CD14-positive monocyte (primary cell): ENCODE data around the gene OSBPL10. TPM values are rescaled to one million over a fixed set of nuclear protein-coding genes. Genes with fewer than 3 reads are reported as not detected.

Source experiments
- DNase-seq, 3 donors: peaks; one replicate each; pipeline ENCODE4 v3.0.0-alpha.2; 2011 to 2022
- H2AFZ ChIP-seq: 2 replicates; pipeline ENCODE4 v1.6.0; 2012; ENCODE audit warnings: mild to moderate bottlenecking, low read depth, low read length, inconsistent platforms; ENCODE audit not compliant: insufficient read depth, poor library complexity, severe bottlenecking
- H3K27ac ChIP-seq, 2 donors: 1 replicate in 1 of 2; 2 replicates in 1 of 2; pipeline ENCODE4 v1.5.1; 2012 to 2013; ENCODE audit warnings: low read length in 2 of 2, control low read depth in 1 of 2, inconsistent platforms in 1 of 2, low read depth in 1 of 2, mild to moderate bottlenecking in 1 of 2
- H3K27me3 ChIP-seq, 2 donors: one replicate each; pipeline versions ENCODE4 v1.6.0 to v1.6.1; 2011 to 2013; ENCODE audit warnings: low read length in 2 of 2; ENCODE audit not compliant: control insufficient read depth in 2 of 2, insufficient read depth in 2 of 2
- H3K36me3 ChIP-seq, 2 donors: replicated peaks in 1 of 2; 1 replicate in 1 of 2; 2 replicates in 1 of 2; pipeline versions ENCODE4 v1.5.1 to v1.6.1; 2012 to 2013; ENCODE audit warnings: low read length in 2 of 2, control low read depth in 1 of 2, inconsistent platforms in 1 of 2, mild to moderate bottlenecking in 1 of 2; ENCODE audit not compliant: insufficient read depth in 2 of 2, control insufficient read depth in 1 of 2
- H3K4me1 ChIP-seq, 2 donors: 1 replicate in 1 of 2; 2 replicates in 1 of 2; pipeline versions ENCODE4 v1.5.1 to v1.6.1; 2012 to 2013; ENCODE audit warnings: low read length in 2 of 2, control low read depth in 1 of 2, inconsistent platforms in 1 of 2, mild to moderate bottlenecking in 1 of 2, moderate library complexity in 1 of 2; ENCODE audit not compliant: insufficient read depth in 2 of 2, control insufficient read depth in 1 of 2
- H3K4me2 ChIP-seq: replicated peaks from 2 replicates; pipeline ENCODE3; 2012; ENCODE audit warnings: low read length, moderate library complexity, mild to moderate bottlenecking; ENCODE audit not compliant: poor library complexity, severe bottlenecking; ENCODE audit errors: extremely low read depth
- H3K4me3 ChIP-seq, 3 experiments: fragments of 200-600 bp in 1 of 3; sonication (generic) in 1 of 3; replicated peaks in 1 of 3; 1 replicate in 2 of 3; 2 replicates in 1 of 3; pipeline ENCODE4 v1.5.1; 2011 to 2013; ENCODE audit warnings: low read length in 3 of 3, mild to moderate bottlenecking in 3 of 3, control low read depth in 2 of 3, low read depth in 2 of 3, inconsistent platforms in 1 of 3, moderate library complexity in 1 of 3
- H3K79me2 ChIP-seq: 2 replicates; pipeline ENCODE4 v1.6.0; 2012; ENCODE audit warnings: mild to moderate bottlenecking, control low read depth, inconsistent platforms, low read length, moderate library complexity; ENCODE audit not compliant: insufficient read depth
- H3K9ac ChIP-seq: 2 replicates; pipeline ENCODE4 v1.6.0; 2017; ENCODE audit warnings: low read length, mild to moderate bottlenecking; ENCODE audit not compliant: insufficient read depth, poor library complexity, severe bottlenecking
- H3K9me3 ChIP-seq, 2 donors: replicated peaks in 1 of 2; 1 replicate in 1 of 2; 2 replicates in 1 of 2; pipeline versions ENCODE4 v1.5.1 to v1.6.1; 2012 to 2013; ENCODE audit warnings: low read length in 2 of 2, control low read depth in 1 of 2; ENCODE audit not compliant: control insufficient read depth in 1 of 2, insufficient read depth in 1 of 2
- H4K20me1 ChIP-seq: 2 replicates; pipeline ENCODE4 v1.6.0; 2012; ENCODE audit warnings: mild to moderate bottlenecking, low read length, control low read depth, moderate library complexity; ENCODE audit not compliant: insufficient read depth
- H3K27ac Mint-ChIP-seq, 7 donors: one replicate each; pipeline ENCODE4 v1.8.0; 2020; ENCODE audit warnings: mild to moderate bottlenecking in 7 of 7, mixed read lengths in 7 of 7, moderate library complexity in 6 of 7, inconsistent platforms in 2 of 7
- H3K27me3 Mint-ChIP-seq, 3 donors: one replicate each; pipeline ENCODE4 v1.8.0; 2021 to 2022; ENCODE audit warnings: low read depth in 3 of 3, mild to moderate bottlenecking in 3 of 3, mixed read lengths in 3 of 3, moderate library complexity in 3 of 3, inconsistent platforms in 1 of 3
- H3K36me3 Mint-ChIP-seq, 2 donors: one replicate each; pipeline ENCODE4 v1.8.0; 2020; ENCODE audit warnings: mixed read lengths in 2 of 2, inconsistent platforms in 1 of 2, mild to moderate bottlenecking in 1 of 2
- H3K4me1 Mint-ChIP-seq: one replicate; pipeline ENCODE4 v1.8.0; 2020; ENCODE audit warnings: mild to moderate bottlenecking, mixed read lengths
- H3K4me3 Mint-ChIP-seq, 2 donors: one replicate each; pipeline ENCODE4 v1.8.0; 2020; ENCODE audit warnings: mild to moderate bottlenecking in 2 of 2, mixed read lengths in 2 of 2, moderate library complexity in 1 of 2
- H3K9me3 Mint-ChIP-seq, 7 donors: one replicate each; pipeline ENCODE4 v1.8.0; 2020 to 2022; ENCODE audit warnings: mixed read lengths in 7 of 7, mild to moderate bottlenecking in 6 of 7, moderate library complexity in 6 of 7, inconsistent platforms in 2 of 7
- whole genome bisulfite sequencing: methylation state at CpG from one replicate; pipeline ENCODE4 v1.1.5; 2013; ENCODE audit warnings: missing lambda C conversion rate; ENCODE audit not compliant: insufficient coverage; 5-methylcytosine and 5-hydroxymethylcytosine counted together
- intact Hi-C, 2 donors: fragments of 100-400 bp; cut with micrococcal nuclease; formaldehyde crosslinking; loops; one replicate each; pipeline versions ENCODE4 v1.15.0 to v1.15.1; 2023
- polyA minus RNA-seq: library from RNA; depleted of rRNA, polyadenylated mRNA; stranded (reverse); fragments of >200 nt; gene quantifications from 2 replicates; pipeline ENCODE4 v1.2.3, GENCODE V29; 2012
- polyA plus RNA-seq, 3 donors: library from polyadenylated mRNA; depleted of rRNA in 1 of 3; unstranded in 2 of 3; stranded (reverse) in 1 of 3; fragments of 300-500 nt in 2 of 3; fragments of >200 nt in 1 of 3; fragmentation: Illumina TruSeq in 2 of 3; gene quantifications; 1 replicate in 2 of 3; 2 replicates in 1 of 3; pipeline ENCODE4 v1.2.3, GENCODE V29; 2012 to 2021
- total RNA-seq, 12 experiments: library from RNA in 1 of 12; stranded (reverse) in 1 of 12; fragments of 120-200 nt in 1 of 12; gene quantifications; one replicate each; pipeline ENCODE4 v1.2.4 and lab custom pipeline; 2013 to 2026; ENCODE audit warnings: mixed read lengths in 6 of 12, inconsistent platforms in 1 of 12
- TF ChIP-seq, protein P1 (sequence below): fragments of 200-600 bp; IDR thresholded peaks from one replicate; pipeline ENCODE4 v1.8.0; 2022; ENCODE audit warnings: antibody characterized with exemption, mild to moderate bottlenecking

Gene OSBPL10, protein sequence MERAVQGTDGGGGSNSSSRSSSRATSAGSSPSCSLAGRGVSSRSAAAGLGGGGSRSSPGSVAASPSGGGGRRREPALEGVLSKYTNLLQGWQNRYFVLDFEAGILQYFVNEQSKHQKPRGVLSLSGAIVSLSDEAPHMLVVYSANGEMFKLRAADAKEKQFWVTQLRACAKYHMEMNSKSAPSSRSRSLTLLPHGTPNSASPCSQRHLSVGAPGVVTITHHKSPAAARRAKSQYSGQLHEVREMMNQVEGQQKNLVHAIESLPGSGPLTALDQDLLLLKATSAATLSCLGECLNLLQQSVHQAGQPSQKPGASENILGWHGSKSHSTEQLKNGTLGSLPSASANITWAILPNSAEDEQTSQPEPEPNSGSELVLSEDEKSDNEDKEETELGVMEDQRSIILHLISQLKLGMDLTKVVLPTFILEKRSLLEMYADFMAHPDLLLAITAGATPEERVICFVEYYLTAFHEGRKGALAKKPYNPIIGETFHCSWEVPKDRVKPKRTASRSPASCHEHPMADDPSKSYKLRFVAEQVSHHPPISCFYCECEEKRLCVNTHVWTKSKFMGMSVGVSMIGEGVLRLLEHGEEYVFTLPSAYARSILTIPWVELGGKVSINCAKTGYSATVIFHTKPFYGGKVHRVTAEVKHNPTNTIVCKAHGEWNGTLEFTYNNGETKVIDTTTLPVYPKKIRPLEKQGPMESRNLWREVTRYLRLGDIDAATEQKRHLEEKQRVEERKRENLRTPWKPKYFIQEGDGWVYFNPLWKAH
- total RNA-seq (2013), result 0.83 TPM
- polyA plus RNA-seq (under 1 TPM in 1 of 3 donors, not detected in 2; 0.03 TPM), polyA minus RNA-seq (0.28 and 0.40 TPM in 2 replicates), total RNA-seq (lab: John Stamatoyannopoulos, UW) (0.07 to 5.8 (median 0.70) reads per million in 11 experiments)

DNA sequence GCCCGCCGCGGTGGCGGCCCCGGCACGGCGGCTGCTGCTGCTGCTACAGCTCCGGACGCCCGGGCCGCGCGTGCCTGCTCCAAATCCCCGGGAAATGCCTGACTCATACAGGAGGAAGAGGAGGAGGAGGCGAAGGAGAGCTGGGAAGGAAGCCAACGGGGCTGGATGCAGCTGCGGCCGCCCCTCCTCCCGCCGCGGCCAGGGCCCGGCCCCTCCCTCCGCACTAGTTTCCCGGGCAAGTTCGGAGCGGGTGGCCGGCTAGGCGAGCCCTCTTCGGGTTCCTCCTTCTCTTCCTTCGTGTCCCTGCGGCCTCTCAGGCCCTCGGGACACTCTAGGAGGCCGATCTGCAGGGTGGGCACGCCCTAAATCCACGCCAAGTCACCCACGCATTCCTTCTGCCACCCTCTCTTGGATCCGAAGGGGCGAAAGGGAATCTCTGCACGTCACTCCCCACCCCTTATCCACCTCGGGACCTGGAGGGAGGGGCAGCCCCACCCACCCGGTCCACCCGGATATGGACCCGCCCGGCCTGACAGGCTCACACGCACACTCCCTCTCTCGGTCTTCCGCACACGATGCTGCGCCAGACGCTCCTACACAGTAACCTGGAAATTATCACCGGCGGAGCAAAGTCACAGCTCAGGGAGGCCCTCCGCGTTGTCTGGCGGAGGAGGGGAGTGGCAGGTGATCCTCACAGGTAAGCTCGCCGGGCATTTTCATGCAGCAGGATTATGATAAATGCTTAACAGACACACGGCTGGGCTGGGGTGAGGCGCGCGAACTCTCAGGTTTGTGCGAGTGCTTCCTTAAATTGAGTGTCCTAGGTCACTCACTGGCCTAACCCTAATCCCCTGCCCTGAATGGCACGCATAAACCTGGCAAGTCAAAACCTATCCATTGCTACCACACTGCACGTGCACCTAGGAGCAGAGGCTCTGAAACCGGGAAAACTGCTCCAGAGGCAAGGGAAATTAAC, at the start of gene OSBPL10, which contains the start of gene ZNF860:
OSBPL10 (minus strand) TSS at position 57 of the 976 bp plus-strand sequence. CDS start 83 bp downstream, outside the sequence.
ZNF860 (plus strand) TSS at position 545 of the 976 bp plus-strand sequence. CDS start 7,330 bp downstream, outside the sequence.
- TF ChIP-seq, protein P1, sequence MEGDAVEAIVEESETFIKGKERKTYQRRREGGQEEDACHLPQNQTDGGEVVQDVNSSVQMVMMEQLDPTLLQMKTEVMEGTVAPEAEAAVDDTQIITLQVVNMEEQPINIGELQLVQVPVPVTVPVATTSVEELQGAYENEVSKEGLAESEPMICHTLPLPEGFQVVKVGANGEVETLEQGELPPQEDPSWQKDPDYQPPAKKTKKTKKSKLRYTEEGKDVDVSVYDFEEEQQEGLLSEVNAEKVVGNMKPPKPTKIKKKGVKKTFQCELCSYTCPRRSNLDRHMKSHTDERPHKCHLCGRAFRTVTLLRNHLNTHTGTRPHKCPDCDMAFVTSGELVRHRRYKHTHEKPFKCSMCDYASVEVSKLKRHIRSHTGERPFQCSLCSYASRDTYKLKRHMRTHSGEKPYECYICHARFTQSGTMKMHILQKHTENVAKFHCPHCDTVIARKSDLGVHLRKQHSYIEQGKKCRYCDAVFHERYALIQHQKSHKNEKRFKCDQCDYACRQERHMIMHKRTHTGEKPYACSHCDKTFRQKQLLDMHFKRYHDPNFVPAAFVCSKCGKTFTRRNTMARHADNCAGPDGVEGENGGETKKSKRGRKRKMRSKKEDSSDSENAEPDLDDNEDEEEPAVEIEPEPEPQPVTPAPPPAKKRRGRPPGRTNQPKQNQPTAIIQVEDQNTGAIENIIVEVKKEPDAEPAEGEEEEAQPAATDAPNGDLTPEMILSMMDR, result no peak
- Mint-ChIP-seq H3K27ac (peak within 1 kb of the TSS in 1 of 7 donors; percentile 15), H3K9me3 (peaks cover 0 to 16% (median 6%) of the 10 kb centered on the region in 7 donors), H3K4me3 (peak within 1 kb of the TSS; percentile 80 to 91), H3K36me3 (peaks cover 0 to 6% of the 10 kb centered on the region in 2 donors), H3K27me3 (peaks cover 52 to 65% (median 60%) of the 10 kb centered on the region in 3 donors), H3K4me1 (peaks cover 29% of the 10 kb centered on the region)
- peak; percentile 6 to 30 (median 16) for DNase-seq
- Histone ChIP-seq H3K9me3 (peaks cover 0 to 10% of the 10 kb centered on the region in 2 donors), H3K27ac (no peak within 1 kb of the TSS), H4K20me1 (no peaks in the 10 kb centered on the region), H3K4me2 (peak within 1 kb of the TSS; percentile 85), H3K4me1 (peaks cover 25 to 29% of the 10 kb centered on the region in 2 donors), H3K79me2 (no peaks in the 10 kb centered on the region), H3K4me3 (peak within 1 kb of the TSS; percentile 10 to 76 (median 48)), H3K36me3 (no peaks in the 10 kb centered on the region), H2AFZ (peak within 1 kb of the TSS; percentile 74), H3K27me3 (peaks cover 45 to 57% of the 10 kb centered on the region in 2 donors), H3K9ac (peak within 1 kb of the TSS; percentile 50)
- intact Hi-C loops, result no loop called here
- WGBS, result 7% methylated on average over 54 of the region's 65 CpGs
